C4-2B (cell line): Measurements from ENCODE around the gene FKBP1A.

ENCODE experiments used
- ZFX ChIP-seq: fragments of 450-650 bp; IDR thresholded peaks from 2 replicates; pipeline ENCODE4 v1.6.1; 2017
- TF ChIP-seq, protein P1 (sequence below): fragments of 450-650 bp; conservative IDR thresholded peaks from 2 replicates; pipeline ENCODE4 v1.5.1; 2017; ENCODE audit warnings: mild to moderate bottlenecking

GRCh38 chr20:1402149-1402548 lies 9.3 kb upstream of the FKBP1A start:
- TF ChIP-seq, protein P1, sequence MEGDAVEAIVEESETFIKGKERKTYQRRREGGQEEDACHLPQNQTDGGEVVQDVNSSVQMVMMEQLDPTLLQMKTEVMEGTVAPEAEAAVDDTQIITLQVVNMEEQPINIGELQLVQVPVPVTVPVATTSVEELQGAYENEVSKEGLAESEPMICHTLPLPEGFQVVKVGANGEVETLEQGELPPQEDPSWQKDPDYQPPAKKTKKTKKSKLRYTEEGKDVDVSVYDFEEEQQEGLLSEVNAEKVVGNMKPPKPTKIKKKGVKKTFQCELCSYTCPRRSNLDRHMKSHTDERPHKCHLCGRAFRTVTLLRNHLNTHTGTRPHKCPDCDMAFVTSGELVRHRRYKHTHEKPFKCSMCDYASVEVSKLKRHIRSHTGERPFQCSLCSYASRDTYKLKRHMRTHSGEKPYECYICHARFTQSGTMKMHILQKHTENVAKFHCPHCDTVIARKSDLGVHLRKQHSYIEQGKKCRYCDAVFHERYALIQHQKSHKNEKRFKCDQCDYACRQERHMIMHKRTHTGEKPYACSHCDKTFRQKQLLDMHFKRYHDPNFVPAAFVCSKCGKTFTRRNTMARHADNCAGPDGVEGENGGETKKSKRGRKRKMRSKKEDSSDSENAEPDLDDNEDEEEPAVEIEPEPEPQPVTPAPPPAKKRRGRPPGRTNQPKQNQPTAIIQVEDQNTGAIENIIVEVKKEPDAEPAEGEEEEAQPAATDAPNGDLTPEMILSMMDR: no peak
- TF ChIP-seq ZFX: no peak
